ENCODE measurements around the gene SCAMP4.

The SCAMP4 gene

GRCh38 chr19:1905110-1905862 is at the start of gene SCAMP4, which contains the start of gene ADAT3:
Gene SCAMP4 (plus strand): TSS chr19:1905399. CDS start chr19:1915020, 9,621 bp downstream.
Gene ADAT3 (plus strand): TSS chr19:1905399. CDS start chr19:1912048, 6,649 bp downstream.
- peak; percentile 97 to 98 for ATAC-seq

GRCh38 chr19:1855828-1856255 is 49.4 kb upstream of the SCAMP4 start:
- peak; percentile 30 for ATAC-seq

DNA sequence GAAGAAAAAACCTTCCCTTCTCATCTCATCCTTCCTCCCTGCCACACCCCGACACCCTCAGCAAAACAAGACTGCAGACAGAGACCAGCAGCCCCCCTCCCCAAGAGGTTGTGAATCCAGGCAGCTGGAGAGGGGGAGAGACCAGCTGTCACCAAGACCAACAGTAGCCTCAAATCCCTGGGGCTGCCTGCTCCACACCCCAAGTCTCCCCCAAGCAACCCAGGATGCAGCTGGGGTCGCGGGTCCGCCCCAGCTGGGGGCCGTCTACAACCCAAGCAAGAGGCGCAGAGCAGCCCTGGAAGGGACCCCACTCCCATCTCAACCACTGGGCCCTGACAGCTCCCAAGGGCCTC is 48.9 kb upstream of the SCAMP4 start:
- no peak for ATAC-seq

GRCh38 chr19:1856698-1857603 is 48.2 kb upstream of the SCAMP4 start:
- ATAC-seq, result peak; percentile 11 to 23

GRCh38 chr19:1857648-1858326 is 47.4 kb upstream of the SCAMP4 start:
- ATAC-seq, result no peak

GRCh38 chr19:1858412-1859081 is 46.7 kb upstream of the SCAMP4 start:
- no peak for ATAC-seq

DNA sequence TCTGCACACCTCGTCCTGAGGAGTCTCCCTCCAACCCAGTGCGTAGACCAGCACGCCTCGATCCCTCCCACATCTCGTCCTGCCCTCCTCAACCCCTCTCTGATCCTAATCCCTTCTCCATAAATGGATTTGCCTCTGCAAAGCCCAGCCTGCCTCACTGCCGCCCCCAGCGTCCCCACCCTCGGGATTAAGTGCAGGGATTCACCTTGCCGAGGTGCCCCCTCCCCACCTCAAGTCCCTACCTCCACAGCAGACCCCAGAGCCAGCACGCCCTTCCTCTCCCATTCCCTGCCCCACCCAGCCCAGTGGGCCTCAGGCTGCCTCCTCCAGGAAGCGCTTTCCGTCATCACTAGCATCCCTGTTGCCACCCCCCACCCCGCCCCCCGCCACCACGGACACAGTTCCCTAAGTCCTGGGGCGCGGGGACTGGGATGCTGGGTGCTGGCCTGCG is 45.8 kb upstream of the SCAMP4 start:
- ATAC-seq, result no peak

- ATAC-seq, result no peak
Observed at GRCh38 chr19:1860042-1860775, 45.0 kb upstream of the SCAMP4 start.

DNA sequence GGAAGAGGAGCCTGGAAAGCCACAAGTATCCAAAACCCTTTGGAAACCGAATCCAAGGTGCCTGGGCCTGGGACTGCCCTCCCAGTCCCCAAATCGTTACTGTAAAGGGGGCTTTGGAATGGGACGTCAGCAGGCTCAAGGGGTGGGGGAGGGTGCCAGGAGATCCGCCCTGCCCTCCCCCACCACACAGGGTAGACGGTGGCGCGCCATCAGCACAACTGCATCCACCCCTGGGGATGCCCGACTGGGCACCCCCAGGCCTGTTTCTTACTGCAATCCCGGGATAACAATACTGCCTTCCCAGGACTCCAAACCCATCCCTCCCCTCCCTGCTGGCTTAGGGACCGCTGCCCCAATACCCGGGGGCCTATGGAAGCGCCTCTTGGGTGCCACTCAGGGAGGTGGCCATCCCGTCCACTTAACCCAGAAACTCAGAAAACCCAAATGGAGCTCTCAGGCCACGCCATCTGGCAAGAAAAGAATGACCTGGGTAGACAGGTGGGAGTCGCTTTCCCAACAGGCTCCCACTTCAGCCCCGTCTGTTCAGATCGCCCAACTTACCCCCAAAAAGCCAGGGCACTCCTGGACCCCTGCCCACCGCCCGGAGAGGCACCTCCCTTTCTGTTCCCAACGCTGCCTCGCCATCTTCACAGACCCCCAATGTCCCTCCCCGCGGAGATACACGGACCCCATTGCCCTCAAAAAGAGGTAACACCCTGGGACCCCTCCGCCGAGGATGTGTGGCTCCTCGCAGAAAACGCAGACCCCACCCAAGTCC is 44.2 kb upstream of the SCAMP4 start:
- no peak for ATAC-seq

DNA sequence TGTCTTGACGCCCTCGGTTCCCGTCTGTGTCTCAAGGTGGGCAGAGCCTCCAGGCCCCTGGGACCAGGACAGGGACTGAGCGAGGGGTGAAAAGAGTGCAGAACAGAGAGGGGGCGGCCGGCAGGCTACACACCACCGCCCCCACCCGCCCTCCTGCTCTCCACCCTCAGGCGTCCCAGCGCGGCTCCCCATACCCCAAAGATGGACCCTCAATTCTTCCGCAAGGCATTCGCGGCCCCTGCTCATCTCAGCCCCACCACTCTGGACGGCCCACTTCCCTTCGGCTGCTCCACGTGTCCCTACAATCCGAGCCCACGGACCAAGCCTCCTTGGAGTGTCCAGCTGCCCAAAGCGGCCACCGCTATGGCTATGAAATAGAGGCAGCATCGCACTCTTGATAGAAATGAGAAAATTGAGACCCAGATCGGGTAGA is 43.6 kb upstream of the SCAMP4 start:
- ATAC-seq, result no peak

- ATAC-seq, result no peak
Observed at GRCh38 chr19:1862068-1862423, 43.2 kb upstream of the SCAMP4 start.

DNA sequence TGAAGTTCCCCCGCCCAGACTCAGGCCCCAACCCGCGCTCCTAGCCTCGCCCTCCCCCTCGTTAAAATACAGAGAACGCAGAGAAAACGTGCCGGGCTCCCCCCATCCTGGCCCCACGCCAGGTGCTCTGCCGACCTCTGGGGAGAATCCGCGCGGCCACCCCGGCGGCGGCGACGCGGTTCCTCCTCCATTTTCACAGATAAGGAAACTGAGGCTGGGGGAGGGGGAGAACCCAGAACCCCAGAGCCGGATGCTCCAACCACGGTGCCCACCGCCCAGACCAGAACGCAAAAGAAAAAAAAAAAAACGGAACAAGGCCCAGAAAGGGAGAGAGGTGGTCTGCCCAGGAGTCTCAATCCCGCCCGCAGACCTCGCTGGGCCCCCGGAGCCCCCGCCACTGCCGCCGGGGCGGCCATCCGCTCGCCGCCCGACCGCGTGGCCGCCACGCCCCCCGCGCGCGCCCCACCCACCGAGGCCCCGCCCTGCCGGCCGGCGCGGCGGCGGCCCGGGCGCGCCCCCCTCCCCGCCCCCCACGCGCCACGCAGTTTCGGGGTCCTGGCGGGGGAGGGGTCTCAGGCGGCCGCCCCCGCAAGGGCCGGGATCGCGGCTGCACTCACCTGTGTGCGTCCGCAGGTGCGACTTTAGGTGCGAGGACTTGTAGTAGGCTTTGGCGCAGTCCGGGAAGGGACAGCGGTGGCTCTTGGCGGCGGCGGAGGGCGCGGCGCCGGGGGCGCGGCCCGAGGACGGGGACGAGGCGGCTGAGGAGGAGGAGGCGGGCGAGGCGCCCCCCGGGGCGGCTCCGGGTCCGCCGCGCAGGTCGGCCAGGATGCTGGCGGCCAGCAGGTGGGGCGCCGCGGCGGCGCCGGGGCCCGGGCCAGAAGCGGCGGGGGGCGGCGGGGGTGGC is 42.5 kb upstream of the SCAMP4 start:
- peak in 1 of 2 donors; percentile 1 for ATAC-seq

DNA sequence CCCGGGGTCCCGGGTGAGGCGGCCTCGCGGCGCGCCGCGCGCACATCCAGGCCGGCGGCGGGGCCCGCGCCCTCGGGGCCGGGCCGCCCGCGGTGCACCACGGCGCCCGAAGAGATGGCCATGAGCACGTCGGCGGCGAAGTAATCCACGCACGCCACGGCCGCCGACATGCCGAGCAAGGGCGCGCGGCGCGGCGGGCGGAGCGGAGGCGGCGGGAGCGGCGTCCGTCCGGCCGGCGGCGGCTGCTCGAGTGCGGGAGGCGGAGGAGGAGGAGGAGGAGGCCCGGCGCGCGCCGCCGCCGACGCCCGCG is 41.9 kb upstream of the SCAMP4 start, which contains the start of gene KLF16:
TSS of gene KLF16 (minus strand) at position 252 of the 310 bp plus-strand sequence. CDS start at position 170, 82 bp downstream.
- ATAC-seq, result peak; percentile 0

DNA sequence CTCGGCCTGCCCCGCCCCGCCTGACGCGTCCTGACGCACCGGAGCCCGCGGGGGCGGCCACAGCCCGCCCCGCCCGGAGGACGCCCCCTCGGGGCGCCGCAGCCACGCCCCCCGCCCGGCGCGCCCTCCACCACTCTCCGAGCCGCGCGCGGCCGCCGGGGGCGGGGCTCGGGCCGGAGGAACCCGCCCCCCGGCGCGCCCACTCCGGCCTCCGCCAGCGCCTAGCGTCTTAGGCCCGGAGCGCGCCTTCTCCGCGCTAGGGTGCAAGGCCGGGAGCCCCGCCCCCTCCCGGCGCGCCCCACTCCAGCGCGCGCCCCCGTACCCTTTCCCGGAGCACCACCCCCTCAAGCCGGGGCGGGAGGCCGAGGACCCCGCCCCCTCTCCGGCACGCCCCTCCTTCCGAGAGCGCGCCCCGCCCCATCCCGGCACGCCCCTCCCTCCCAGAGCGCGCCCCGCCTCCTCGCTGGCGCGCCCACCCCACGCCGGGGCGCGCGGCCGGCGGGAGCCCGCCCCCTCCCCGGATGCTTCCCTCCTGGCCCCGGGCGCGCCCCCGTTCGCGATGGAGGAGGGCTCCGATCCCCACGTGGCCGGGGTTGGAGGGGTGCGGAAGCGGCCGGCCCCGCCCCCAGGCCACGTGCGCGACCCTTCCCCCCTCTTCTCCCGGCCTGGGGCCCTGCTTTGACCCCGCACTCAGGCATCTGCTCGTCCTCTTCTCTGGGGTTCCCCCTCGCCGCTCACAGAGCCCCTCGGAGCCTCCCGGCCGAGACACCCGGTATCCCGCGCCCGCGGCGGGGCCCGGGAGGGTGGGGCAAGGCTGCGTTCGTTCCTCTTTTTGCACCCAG is 41.3 kb upstream of the SCAMP4 start:
- ATAC-seq, result peak; percentile 70 to 73

DNA sequence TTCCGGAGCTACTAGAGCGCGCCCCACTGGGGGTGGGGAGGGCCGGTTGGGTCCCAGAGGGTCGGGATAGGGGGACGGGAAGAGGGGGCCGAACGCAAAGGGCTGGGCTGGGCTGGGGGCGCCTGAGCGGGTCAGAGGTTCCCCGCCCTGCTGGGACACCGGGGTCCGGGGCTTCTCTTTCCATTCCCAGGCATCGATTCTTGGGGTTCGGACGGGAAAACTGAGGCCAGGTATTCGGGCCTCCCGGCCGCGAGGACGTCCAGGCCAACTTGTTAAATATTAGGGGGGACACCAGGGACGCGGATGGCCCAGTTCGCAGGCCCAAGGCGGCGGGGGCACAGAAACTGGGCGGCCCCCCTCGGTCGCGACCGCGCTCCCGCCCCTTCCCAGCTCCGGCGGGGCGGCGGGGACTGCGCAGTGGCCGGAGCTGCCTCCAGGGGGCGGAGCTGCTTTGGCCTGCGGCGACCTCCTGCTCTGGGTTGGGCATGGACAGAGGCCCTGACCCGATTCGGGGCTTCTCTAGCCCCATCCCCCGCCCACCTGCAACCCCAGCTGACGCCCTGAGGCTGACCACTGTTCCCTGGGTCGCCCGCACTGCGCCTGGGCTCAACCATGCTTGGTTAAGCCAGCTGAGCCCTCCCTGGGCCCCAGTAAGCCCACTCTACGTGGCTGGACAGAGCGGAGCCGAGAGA is 40.6 kb upstream of the SCAMP4 start:
- ATAC-seq, result peak; percentile 22 to 24

DNA sequence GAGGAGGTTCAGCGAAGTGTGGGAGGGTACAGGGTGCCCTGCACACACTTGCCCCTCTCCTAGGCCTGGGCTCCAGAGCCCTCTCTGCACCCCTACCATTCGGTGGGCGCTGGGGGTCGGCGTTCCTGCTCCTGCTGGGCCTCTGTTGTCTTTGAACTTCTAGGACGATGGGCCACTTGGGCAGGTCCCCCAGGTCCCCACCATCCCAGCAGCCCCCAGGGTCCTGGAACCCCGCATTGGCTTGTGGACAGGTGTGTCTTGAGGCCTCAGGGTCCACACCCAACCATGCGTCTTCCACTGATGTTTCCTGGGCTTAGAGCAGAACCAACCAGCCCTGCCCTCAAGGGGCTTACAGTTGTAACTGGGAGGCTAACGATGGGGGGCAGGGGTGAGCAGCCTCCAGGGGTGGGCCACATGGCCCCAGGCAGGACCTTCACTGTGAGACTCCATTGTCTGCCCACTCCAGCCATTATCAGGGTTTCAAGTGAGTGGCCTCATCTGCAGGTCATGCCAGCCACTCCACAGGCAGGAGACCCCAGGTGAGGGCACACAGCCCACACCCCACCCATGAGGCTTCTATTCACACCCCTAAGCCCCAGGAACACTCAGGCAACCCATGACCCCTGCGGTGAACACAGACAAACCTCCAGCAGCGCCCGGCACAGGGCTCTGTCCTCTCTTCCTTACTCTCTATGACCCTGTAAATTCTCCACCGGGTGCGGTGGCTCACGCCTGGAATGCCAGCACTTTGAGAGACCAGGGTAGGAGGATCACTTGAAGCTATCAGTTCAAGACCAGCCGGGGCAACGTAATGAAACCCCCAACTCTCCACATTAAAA is 39.8 kb upstream of the SCAMP4 start:
- ATAC-seq, result no peak

DNA sequence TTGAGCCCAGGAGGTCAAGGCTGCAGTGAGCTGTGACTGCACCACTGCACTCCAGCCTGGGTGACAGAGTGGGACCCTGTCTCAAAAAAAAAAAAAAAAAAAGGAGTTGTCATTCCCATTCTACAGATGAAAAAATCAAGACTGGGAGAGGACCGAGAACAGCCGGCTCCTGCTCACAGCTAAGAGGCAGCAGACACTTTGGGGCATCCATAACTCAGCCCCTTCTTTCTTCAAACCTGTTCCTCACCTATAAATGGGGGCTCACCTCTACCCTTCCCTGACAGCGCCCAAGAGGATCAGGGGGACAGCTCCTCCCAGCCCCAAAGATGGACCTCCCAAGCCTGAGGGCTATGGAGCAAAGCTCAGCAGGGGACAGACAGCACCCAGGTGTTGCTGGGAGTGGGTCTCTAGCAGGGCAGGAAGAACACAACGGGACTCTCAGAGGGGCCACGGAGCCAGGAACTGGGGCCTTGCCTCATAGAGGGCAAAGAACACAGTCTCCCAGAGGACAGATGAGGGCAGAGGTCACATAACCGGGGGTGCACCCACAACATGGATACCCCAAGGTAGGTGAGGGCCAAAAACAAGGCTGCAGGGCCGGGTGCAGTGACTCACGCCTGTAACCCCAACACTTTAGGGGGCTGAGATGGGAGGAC is 38.4 kb upstream of the SCAMP4 start:
- ATAC-seq, result no peak

Measured in activated CD4-positive, CD25-positive, alpha-beta regulatory T cell treated with anti-CD3 and anti-CD28 coated beads, Interleukin-2, amount 50 U/mL, for 24 hours (primary cell).